A673 (cell line): ENCODE data around the gene FBLN5. TPM values are rescaled to one million over a fixed set of nuclear protein-coding genes. Genes with fewer than 3 reads are reported as not detected.

Experiments
- BruUV-seq: library from RNA; stranded (reverse); fragments of 400-500 nt; replicated peaks from 2 replicates; lab custom pipeline; 2021; lab: Mats Ljungman, UMichigan
- CTCF ChIA-PET: fragments of 300-600 bp; sonication (Branson Sonifier 250); formaldehyde crosslinking; loops from one replicate; lab custom pipeline; 2022; ENCODE audit warnings: antibody characterized with exemption; lab: Charles Lee
- POLR2A ChIA-PET: fragments of 300-600 bp; sonication (Branson Sonifier 250); formaldehyde crosslinking; loops from one replicate; lab custom pipeline; 2022; ENCODE audit warnings: antibody characterized with exemption; ENCODE audit not compliant: low non-redundant PET; lab: Charles Lee
- DNase-seq: peaks from one replicate; pipeline ENCODE4 v3.0.0-alpha.2; 2015; ENCODE audit warnings: low spot score
- H3K27ac ChIP-seq: fragments of 200-600 bp; sonication (generic); 2 replicates; pipeline ENCODE4 v1.5.1; 2016; ENCODE audit warnings: mixed run types, low read depth, mild to moderate bottlenecking, mixed read lengths, antibody characterized with exemption, low read length; ENCODE audit not compliant: poor library complexity, severe bottlenecking
- H3K27me3 ChIP-seq: fragments of 200-600 bp; sonication (generic); replicated peaks from 2 replicates; pipeline ENCODE4 v1.6.1; 2017; ENCODE audit warnings: mixed run types, low read depth, mild to moderate bottlenecking, mixed read lengths, antibody characterized with exemption, low read length; ENCODE audit not compliant: insufficient read depth, poor library complexity
- H3K36me3 ChIP-seq: fragments of 200-600 bp; sonication (generic); 2 replicates; pipeline ENCODE4 v1.6.1; 2016; ENCODE audit warnings: mixed run types, mild to moderate bottlenecking, mixed read lengths, antibody characterized with exemption, low read length; ENCODE audit not compliant: insufficient read depth, poor library complexity, severe bottlenecking
- H3K4me1 ChIP-seq: fragments of 200-600 bp; sonication (generic); 2 replicates; pipeline ENCODE4 v1.6.1; 2017; ENCODE audit warnings: mixed run types, mild to moderate bottlenecking, mixed read lengths, antibody characterized with exemption, low read length; ENCODE audit not compliant: insufficient read depth, poor library complexity, severe bottlenecking
- H3K4me3 ChIP-seq: fragments of 200-600 bp; sonication (generic); 2 replicates; pipeline ENCODE4 v1.5.1; 2016; ENCODE audit warnings: low read depth, mixed run types, mild to moderate bottlenecking, mixed read lengths, low read length; ENCODE audit not compliant: poor library complexity, severe bottlenecking
- H3K9me3 ChIP-seq: fragments of 200-600 bp; sonication (generic); 2 replicates; pipeline ENCODE4 v1.6.1; 2016; ENCODE audit warnings: mixed run types, low read depth, mild to moderate bottlenecking, mixed read lengths, antibody characterized with exemption, low read length; ENCODE audit not compliant: poor library complexity, severe bottlenecking
- CTCF ChIP-seq: fragments of 300-800, 200-600 bp; sonication (generic); conservative IDR thresholded peaks from 2 replicates; pipeline ENCODE4 v1.5.1; 2017; ENCODE audit warnings: low read depth, mild to moderate bottlenecking, antibody characterized with exemption, low read length, moderate library complexity, mixed read lengths
- EZH2 ChIP-seq: fragments of 200-600 bp; sonication (generic); IDR thresholded peaks from 2 replicates; pipeline ENCODE4 v1.6.1; 2017; ENCODE audit warnings: borderline replicate concordance, low read depth, mild to moderate bottlenecking, mixed read lengths, antibody characterized with exemption, low read length; ENCODE audit not compliant: poor library complexity, severe bottlenecking
- intact Hi-C: fragments of 100-400 bp; cut with micrococcal nuclease; formaldehyde crosslinking; loops from one replicate; pipeline ENCODE4 v1.10.0; 2022; ENCODE audit not compliant: unreplicated experiment
- total RNA-seq: library from RNA; stranded (reverse); gene quantifications from 2 replicates; pipeline ENCODE4 v1.2.3, GENCODE V29; 2021

FBLN5 gene
- total RNA-seq, 1 experiment from 2014 or later = 10.7 TPM

DNA sequence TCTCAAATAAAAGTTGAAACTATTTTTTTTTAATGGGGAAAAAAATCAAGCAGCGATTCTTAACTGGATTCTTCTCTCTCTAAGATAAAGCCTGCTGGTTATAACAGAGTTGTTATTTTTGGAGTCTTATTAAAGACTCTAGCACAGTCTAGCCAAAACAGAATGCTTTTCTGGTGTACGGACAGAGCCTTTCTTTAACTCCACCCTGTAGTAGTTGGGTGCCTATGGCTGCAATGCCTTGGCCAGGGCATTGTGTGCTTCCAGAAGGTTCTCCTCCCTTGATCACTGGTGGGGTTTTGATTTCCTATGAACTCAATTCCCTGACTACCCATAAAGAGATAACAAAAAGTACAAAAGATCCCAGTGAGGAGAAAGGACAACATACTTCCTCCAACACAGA lies 44.4 kb downstream of the FBLN5 start:
- Histone ChIP-seq H3K9me3 (no peaks in the 10 kb centered on the region), H3K4me3 (no peak overlapping the region), H3K27ac (no peak overlapping the region), H3K4me1 (no peaks in the 10 kb centered on the region), H3K36me3 (no peaks in the 10 kb centered on the region), H3K27me3 (no peaks in the 10 kb centered on the region)
- POLR2A ChIA-PET = no interaction called here
- DNase-seq = no peak
- TF ChIP-seq EZH2 (no peak), CTCF (no peak)
- intact Hi-C loops = no loop called here
- BruUV-seq = no TSS peak
- CTCF ChIA-PET = no interaction called here

DNA sequence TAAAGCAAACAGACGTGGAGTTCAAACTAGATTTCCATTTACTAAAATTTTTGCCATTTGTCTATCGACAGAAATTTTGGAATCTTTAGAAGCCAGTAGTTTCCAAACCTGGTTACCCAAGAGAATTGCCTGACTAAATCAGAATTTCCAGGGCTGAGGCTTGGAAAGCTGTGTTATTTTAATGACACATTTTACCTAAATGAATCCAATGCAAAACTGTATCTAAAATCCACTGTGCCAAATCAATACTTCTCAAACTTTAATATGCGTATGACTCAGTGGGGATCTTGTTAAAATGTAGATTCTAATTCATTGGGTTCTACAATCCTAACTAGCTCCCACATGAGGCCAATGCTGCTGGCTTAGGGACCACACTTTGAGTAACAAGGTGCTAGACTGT lies 45.2 kb downstream of the FBLN5 start:
- intact Hi-C loops = no loop called here
- CTCF ChIA-PET = no interaction called here
- no peak for DNase-seq
- no peak overlapping the region for H3K27ac ChIP-seq
- no peaks in the 10 kb centered on the region for H3K36me3 ChIP-seq
- POLR2A ChIA-PET = no interaction called here
- no peaks in the 10 kb centered on the region for H3K4me1 ChIP-seq
- BruUV-seq = no TSS peak
- H3K27me3 ChIP-seq = no peaks in the 10 kb centered on the region
- no peak for TF ChIP-seq CTCF
- TF ChIP-seq EZH2 = no peak
- no peak overlapping the region for H3K4me3 ChIP-seq
- H3K9me3 ChIP-seq = no peaks in the 10 kb centered on the region

DNA sequence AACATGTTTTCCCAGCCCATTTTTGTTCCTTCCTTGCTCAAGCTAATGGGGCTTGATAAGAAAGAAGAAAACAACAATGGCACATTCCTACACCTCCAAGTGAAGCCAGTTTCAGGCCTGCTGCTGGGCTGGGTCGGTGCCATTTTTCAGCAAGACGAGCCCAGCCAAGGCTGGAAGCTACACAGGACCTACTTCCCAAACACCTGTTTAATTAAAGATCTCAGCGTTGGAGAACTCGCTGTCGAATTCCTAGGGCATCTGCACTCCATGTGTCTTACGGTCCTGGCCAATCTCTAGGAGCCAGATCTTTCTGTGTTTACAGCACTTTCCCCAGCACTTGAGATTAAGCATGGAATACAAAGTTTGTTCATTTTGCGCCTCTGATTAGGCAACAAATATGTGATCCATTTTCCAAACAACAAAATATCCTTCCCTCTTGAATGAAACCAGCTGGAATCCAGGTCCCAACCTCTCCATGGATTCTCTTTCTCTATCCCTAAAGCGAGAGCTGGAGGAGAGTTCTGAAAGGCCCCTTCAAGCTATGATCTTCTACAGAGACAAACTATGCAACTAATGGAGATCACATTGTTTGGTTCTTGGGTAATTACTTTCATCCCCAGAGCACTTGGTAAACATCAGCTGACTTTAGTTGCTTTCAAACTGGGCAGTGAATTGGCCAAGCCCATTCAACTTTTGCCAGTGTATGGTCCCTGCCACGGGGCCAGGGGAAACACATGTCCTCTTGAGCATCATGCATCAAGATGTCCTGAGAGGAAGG lies 45.9 kb downstream of the FBLN5 start:
- Histone ChIP-seq H3K27ac (no peak overlapping the region), H3K36me3 (no peaks in the 10 kb centered on the region), H3K4me3 (no peak overlapping the region), H3K4me1 (no peaks in the 10 kb centered on the region), H3K27me3 (no peaks in the 10 kb centered on the region), H3K9me3 (no peaks in the 10 kb centered on the region)
- CTCF ChIA-PET = no interaction called here
- intact Hi-C loops = no loop called here
- POLR2A ChIA-PET = no interaction called here
- no peak for TF ChIP-seq EZH2
- TF ChIP-seq CTCF = no peak
- BruUV-seq = no TSS peak
- no peak for DNase-seq
